ENCODE measurements around the gene KCNK10.

- TF ChIP-seq, protein P1, sequence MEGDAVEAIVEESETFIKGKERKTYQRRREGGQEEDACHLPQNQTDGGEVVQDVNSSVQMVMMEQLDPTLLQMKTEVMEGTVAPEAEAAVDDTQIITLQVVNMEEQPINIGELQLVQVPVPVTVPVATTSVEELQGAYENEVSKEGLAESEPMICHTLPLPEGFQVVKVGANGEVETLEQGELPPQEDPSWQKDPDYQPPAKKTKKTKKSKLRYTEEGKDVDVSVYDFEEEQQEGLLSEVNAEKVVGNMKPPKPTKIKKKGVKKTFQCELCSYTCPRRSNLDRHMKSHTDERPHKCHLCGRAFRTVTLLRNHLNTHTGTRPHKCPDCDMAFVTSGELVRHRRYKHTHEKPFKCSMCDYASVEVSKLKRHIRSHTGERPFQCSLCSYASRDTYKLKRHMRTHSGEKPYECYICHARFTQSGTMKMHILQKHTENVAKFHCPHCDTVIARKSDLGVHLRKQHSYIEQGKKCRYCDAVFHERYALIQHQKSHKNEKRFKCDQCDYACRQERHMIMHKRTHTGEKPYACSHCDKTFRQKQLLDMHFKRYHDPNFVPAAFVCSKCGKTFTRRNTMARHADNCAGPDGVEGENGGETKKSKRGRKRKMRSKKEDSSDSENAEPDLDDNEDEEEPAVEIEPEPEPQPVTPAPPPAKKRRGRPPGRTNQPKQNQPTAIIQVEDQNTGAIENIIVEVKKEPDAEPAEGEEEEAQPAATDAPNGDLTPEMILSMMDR (IDR thresholded peaks at IDR 0.05): no peak
- TF ChIP-seq POLR2A (IDR thresholded peaks at IDR 0.05) (no peak), EP300 (IDR thresholded peaks at IDR 0.05) (no peak)
Observed at GRCh38 chr14:88354358-88354757, 31.3 kb upstream of the KCNK10 start.
